Fibroblast of skin of right quadriceps (primary cell): ENCODE results near the gene SMARCAL1.
A peak's percentile ranks its signal among the peaks of the same experiment; 100 is the strongest.

Source experiments
- DNase-seq: peaks from one replicate; pipeline ENCODE4 v3.0.0-alpha.2; 2013

SMARCAL1 gene

GRCh38 chr2:216392945-216393840 is 19.1 kb upstream of the SMARCAL1 start:
- DNase-seq = no peak

- DNase-seq = no peak
Observed at GRCh38 chr2:216394881-216395280, 17.4 kb upstream of the SMARCAL1 start.

DNA sequence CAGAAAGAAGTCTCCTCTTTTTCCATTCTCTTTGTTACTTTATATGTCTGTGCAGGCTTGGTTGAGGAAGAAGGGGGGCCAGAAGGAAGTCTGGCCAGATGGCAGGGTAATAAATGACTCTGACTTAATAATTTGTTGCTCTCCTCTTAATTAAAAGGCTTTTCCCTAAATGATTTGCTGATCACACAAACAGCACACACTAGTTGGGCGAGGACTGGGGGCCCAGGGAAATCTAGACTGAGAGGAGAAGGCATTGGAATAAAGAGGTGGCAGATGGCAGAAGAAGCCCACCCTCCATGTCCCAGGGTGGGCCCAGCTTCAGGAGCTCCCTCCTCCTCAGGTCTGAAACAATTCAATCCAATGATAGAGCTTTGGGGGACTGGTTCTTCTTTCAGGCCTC is 12.7 kb upstream of the SMARCAL1 start:
- no peak for DNase-seq

- no peak for DNase-seq
Observed at GRCh38 chr2:216402751-216403150, 9.5 kb upstream of the SMARCAL1 start.

GRCh38 chr2:216404010-216404618 is 8.2 kb upstream of the SMARCAL1 start:
- peak; percentile 28 for DNase-seq

DNA sequence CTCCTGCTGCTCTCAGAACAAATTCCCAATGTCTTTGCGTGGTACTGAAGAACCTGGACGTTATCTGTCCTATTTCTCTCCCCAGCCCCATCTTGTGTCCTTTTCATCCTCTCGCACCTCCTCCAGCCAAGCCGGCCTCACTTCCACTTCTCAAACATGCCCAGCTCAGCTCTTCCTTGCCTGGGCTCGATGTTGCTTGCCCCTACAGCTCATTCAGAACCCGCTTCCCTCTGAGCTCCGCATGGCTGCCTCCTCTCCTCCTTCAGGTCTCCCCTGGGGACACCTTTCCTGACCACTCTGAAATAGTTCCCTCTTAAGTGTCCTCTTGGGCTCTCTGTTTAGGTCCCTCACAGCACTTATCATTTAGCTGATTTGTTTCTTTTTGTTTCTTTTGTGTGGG is 6.7 kb upstream of the SMARCAL1 start:
- DNase-seq = no peak

- no peak for DNase-seq
Observed at GRCh38 chr2:216406826-216407225, 5.5 kb upstream of the SMARCAL1 start.

DNA sequence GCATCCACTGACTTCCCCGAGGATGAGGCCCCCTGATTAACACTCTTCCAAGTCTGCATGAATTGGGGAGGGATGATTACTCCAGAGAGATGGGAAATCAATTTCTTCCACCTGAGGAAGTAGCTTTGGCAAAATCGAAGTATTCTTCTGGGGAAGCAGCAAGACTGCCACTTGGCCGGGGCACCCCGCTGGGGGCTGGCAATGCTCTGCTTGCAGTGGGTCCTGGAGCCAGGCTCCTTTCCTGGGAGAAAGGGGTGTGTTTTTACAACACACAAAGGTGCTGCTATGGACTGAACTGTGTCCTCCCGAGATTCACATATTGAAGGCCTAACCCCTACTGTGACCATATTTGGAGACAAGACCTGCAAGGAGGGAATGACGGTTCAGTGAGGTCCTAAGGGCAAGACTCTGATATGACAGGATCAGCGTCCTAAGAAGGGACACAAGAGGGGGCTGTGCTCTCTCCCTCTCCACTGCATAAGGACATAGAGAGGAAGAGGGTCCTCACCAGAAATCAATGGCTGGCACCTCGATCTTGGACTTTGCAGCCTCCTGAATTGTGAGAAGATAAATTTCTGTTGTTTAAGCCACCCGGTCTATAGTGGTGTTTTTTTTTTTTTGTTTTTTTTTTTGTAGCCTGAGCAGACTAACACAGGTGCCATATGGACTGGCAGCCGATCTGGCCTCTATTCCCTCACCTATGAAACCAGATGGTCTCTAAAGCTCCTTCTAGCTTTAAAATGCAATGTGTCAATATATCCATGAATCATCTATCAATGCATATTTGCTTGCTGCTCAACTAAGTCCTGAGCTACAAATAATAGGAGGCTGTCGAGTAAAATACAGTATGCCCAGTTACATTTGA is 3.6 kb upstream of the SMARCAL1 start:
- no peak for DNase-seq

GRCh38 chr2:216410550-216410949 is 1.7 kb upstream of the SMARCAL1 start:
- DNase-seq = no peak

- no peak for DNase-seq
Observed at GRCh38 chr2:216413882-216414281, 1.6 kb downstream of the SMARCAL1 start.

DNA sequence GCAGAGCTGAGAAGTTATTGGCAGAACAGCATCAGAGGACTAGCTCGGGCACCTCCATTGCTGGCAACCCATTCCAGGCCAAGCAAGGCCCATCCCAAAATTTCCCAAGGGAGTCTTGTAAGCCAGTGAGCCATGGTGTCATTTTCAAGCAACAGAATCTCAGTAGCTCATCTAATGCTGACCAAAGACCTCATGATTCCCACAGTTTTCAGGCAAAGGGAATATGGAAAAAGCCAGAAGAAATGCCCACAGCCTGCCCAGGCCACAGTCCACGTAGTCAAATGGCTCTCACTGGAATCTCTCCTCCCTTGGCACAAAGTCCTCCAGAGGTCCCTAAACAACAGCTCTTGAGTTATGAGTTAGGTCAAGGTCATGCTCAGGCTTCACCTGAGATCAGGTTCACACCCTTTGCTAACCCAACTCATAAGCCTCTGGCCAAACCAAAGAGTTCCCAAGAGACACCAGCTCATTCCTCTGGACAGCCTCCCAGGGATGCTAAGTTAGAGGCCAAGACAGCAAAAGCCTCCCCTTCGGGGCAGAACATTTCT is 2.6 kb downstream of the SMARCAL1 start:
- DNase-seq = no peak

DNA sequence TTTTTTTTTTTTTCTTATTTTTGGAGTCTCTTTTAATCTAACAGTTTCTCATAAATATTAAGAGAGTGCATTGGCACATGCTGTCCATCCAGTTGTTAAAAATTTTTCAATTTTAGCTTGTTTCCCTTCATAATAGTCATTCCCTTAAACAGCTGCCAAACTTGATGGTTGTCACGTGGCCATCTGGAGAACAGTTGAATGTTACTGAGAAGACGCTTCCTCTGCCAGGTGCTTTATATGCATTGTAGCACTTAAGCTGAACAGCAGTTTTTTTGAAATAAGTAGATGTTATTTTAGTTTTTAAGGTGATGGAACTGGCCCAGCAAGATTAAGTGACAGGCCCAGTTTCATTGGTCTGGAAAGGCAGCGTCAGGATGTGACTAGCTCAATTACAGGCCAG is 3.3 kb downstream of the SMARCAL1 start:
- DNase-seq = no peak

DNA sequence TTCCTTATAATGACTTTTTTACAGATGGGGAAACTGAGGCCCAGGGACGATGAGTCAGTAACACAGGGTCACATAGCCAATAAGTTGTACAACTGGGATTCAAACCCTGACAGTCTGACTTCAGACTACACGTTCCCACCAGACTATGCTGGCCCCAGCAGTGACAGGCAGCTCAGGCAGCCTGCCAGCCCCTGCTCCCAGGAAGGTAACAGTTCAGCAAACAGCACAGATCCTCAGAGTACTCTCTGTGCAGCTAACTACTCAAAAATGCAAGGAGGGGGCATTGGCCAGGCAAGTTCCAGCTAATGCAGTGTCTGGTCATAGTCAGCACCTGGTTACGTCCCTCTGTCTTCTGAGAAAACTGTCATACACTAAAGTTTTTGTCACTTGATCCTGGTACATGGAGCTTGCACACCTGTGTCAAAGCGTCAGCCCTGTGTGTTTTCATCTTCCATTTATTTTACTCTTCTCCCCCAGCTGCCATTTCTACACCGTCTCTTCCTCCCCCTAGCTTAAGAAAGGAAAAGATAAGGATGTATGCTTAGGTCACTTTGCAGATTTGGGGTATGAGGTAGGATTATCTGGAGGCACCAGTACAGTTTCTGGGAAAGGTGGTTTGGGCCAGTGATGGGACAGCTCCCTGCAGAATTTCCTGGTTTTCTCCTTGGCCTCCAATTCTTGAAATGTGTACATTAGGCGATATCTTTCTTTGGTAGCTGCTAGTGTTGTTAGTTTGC is 4.5 kb downstream of the SMARCAL1 start:
- no peak for DNase-seq

DNA sequence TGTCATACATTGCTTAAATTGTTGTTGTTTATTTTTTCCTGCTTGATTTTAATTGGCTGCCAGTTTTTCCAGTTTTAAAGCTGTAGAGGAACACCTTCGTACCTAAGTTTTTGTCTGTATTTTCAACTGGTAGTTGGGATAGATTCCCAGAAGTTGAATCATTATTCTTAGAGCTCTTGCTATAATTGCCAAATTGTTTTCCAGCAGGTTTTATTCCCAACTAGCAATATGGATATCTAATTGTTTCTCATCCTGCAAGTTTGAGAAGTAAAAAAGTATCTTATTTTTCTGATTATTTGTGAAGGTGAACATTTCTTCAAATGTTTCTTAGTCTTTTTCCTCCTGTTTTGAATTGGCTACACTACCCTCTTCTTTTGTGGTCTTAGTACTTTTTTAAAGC is 6.7 kb downstream of the SMARCAL1 start:
- no peak for DNase-seq

DNA sequence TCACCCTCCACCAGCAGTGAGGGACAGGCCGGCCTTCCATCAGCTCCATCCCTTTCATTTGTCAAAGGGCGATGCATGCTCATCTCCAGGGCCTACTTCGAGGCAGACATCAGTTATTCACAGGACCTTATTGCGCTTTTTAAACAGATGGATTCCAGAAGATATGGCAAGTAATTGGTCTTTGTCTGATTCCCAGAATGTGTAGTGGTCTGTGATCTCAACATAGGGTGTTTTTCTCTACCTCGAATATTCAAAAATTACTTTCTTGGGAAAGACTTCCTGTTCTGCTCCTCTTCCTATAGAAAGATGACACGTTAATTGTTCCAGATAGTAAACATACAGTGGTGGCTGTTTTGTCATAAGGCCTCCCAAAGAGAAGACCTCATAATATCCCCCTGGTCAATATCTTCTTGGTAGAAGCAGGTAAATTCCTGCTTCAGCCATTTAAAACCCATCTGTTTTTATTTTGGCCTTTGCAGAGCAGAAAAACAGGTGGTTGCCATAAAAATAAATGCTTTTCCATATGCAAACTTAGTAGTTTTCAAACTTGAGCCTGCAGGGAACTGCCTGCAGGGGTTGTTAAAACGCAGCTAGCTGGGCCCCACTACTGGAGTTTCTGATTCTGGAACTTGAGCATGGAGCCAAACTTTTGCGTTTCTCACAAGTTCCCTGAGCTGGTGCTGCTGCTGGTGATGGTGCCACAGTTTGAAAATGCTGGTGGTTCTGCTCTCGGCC is 8.2 kb downstream of the SMARCAL1 start:
- DNase-seq = no peak

DNA sequence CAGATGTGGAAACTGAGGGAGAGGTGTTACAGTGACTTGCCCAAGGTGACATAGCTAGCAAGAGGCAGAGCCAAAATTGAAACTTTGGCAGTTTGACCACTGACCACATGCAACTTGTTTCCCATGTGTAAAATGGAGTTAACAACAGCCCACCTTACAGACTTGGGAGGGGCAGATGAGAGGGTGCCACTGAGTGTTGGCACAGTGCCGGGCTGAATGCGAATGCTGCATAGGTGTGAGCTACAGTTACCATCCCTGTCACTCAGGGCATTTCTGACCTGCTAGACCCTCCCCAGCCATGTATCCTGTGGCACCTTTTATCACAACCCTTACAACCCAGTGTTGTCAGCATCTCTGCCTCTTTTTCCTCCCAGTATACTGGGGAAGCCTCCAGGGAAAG is 10.8 kb downstream of the SMARCAL1 start:
- DNase-seq = no peak

- DNase-seq = no peak
Observed at GRCh38 chr2:216424274-216424673, 12.0 kb downstream of the SMARCAL1 start.

GRCh38 chr2:216425008-216425787 is 12.9 kb downstream of the SMARCAL1 start:
- DNase-seq = no peak

DNA sequence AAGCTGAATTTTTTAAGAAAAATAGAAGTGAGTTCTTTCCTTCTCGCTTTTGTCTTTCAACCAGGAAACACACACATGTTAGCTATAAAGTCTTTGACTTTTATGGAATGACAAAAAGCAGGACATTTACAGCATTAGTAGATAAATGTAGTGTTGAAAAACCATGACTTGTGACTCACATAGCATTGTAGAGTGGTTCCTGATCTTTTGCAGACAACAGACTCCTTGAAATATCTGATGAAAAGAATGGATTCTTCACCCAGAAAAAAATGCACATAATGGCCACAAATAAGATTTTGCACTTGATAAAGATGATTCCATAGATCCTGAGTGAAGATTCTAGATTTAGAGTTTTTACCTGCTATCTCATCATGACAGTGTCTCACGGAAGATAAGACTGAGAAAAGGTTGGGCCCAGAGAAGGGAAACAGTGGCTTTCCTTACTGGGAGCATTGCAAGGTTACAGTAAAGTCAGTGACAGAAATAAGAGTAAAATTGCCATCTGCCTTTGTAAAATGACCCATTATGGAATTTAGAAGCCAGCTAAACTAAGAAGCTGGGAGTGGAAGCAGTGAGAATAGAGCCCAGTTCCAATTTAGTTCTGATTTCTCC is 14.0 kb downstream of the SMARCAL1 start:
- DNase-seq = peak; percentile 86

- peak; percentile 88 for DNase-seq
Observed at GRCh38 chr2:216426938-216427337, 14.7 kb downstream of the SMARCAL1 start.
